Measurements from ENCODE around the gene LPIN1.

The LPIN1 gene, protein sequence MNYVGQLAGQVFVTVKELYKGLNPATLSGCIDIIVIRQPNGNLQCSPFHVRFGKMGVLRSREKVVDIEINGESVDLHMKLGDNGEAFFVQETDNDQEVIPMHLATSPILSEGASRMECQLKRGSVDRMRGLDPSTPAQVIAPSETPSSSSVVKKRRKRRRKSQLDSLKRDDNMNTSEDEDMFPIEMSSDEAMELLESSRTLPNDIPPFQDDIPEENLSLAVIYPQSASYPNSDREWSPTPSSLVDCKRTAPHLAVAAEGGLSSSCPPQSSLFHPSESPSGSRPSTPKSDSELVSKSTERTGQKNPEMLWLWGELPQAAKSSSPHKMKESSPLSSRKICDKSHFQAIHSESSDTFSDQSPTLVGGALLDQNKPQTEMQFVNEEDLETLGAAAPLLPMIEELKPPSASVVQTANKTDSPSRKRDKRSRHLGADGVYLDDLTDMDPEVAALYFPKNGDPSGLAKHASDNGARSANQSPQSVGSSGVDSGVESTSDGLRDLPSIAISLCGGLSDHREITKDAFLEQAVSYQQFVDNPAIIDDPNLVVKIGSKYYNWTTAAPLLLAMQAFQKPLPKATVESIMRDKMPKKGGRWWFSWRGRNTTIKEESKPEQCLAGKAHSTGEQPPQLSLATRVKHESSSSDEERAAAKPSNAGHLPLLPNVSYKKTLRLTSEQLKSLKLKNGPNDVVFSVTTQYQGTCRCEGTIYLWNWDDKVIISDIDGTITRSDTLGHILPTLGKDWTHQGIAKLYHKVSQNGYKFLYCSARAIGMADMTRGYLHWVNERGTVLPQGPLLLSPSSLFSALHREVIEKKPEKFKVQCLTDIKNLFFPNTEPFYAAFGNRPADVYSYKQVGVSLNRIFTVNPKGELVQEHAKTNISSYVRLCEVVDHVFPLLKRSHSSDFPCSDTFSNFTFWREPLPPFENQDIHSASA

DNA sequence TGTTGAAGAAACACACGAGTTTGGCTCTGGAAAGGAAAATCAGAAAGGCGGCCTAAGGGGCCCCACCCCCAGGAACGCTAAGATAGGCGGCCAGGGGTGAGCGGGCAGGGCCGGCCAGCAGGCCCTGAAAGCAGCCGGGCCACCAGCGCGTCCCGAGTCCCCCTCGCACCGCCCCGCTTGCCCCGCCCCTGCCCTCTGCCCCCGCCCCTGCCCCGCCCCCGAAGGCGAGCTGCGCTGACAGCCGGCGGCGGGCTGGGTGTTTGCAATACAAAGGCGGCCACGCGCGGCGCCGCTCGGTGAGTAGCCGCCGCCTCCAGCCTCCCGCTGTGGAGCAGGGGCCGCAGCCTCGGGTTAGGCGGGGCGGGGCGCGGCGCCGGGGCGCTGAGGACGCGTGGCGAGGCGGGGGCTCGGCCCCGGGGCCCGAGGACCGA, at the start of gene LPIN1:
TSS of gene LPIN1 (plus strand) at position 257 of the 431 bp plus-strand sequence. CDS start 18,910 bp downstream, outside the sequence.
- peak; percentile 73 for DNase-seq

DNA sequence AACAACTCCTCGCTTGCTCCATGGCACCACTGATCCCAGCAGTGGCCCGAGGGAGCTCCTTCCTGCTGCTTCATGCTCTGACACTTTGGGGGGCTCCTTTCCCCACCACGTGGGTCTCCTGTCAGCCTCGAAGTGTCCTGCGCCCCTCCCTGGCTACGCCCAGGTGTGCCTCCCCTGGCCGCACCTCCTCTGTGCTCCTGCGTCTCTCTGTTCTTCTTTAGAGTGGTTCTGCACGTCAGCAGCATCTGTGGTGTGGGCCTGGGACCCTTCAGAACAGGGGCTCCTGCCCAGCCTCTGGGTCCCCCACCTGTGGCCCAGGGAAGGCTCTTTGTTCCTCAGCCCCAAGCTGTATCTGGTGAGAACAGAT, 49.7 kb upstream of the LPIN1 start:
- DNase-seq: no peak

GRCh38 chr2:11697103-11697871, 49.1 kb upstream of the LPIN1 start:
- DNase-seq: no peak

DNA sequence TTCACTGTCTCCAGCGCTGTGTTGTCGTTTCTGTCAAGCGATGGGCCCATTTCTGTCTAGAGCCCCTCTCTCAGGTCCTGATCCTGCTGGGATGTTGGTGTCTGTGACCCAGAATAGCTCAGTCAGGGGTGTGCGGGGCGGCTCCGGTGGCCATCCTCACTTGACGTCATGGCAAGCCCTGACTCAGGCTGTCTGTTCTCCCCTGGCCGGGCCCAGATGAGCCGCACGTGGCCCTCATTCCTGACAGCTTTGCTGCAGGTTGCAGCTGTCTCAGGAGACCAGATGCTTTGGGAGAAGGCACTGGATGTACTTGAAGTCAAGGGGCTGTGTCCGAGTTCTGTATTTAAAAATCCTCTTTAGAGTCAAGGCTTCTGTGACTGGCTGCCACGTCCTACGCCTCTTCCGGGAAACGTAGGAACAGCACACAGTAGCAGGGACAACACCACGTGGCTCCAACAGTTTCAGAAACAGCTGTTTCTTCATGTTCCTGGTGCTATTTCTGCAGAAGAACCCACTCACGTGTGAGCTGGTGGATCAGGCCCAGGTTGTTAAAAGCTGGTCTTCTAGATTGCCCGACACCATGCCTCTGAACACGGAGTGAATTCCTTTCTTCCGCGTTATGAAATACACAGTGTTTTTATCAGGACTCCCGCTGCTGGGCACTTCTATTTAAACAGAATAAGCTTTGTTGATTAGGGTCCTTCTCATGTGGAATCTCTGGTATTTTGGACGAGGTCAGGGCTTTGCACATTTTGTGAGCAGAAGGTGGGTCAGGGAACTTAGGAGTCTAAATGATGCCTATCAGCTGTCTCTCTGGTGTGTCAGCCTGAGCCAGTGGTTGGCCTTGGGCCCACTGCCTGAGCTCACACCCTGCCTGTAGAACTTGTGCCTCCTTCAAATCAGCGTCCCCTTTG, 48.2 kb upstream of the LPIN1 start:
- DNase-seq: no peak

DNA sequence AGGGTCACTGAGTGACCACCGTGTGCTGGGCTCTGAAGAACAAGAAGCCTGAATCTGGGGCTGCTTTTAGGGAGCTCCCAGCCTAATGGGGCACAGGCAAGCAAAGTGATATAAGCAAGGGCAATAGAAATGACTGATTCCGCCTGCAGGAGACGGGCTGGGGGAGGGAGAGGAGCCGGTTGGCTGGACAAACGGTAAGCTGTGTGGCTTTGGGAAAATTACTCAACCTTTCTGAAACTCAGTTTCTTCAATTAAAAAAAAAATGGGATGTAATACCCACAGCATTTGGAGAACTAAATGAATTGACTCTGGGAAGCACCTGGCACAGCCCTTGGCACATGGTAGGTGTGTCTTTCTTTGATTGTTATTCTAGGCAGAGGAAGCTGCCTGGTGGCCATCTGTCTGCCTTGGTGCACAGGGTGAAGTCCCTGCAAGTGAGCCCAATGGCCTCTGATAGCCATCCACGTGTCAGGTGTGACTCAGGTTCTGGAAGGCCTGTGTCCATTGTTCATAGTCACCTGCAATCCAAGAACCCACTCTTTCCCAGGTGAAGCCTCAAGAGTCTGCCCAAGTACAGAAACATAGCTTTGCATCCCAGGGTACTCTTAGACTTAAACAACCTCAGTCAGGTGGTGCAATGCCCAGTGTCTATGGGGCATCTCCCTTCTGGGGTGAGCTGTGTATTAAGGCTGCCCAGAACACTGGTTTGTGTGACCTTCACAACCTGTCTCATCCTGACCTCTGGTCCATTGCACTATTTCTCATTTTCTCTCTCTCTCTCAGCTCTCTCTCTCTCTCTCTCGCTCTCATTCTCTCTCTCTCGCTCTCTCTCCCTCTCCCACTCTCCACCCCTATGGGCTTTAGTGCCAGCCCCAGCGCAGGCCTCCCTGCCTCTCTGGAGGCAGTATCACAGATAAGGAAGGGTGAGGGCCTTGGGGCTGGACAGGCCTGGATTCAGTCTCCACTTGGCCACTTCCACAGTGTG, 46.5 kb upstream of the LPIN1 start:
- DNase-seq: no peak

DNA sequence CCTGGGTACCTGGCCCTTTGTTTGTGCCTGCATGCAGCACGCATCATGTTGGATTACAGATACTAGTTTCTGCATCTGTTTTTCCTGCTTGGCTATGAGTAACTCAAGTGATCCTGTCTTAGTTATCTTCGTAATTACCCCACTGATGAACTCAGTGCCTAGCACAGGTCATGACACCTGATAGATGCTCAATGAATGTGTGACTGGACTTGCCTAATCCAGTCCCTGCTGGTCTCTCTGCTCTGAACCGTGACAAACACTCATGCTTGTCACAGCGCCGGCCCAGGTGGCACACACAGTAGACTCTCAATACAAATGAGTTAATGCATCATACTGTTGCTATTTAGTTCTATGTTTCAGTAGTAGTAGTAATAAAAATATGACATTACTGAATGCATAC, 45.2 kb upstream of the LPIN1 start:
- no peak for DNase-seq

GRCh38 chr2:11701751-11702301, 44.6 kb upstream of the LPIN1 start:
- DNase-seq: no peak

GRCh38 chr2:11702946-11703345, 43.5 kb upstream of the LPIN1 start:
- DNase-seq: no peak

DNA sequence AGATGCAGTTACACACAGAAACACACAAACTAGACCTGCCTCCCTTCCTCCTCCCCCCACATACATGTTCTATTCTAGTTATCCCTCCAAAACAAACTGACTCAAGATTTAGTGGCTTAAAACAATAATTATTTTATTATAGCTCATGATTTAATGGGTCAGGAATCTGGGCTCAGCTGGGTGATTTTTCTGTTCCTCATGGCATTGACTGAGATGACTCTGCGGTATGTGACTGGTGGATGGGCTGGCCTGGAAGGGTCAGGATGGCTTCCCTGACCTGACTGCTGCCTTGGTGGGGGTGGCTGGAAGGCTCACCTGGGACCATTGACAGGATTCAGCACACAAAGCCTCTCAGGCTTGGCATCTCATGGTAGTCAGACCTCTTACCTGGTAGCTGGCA, 42.7 kb upstream of the LPIN1 start:
- DNase-seq: no peak

- no peak for DNase-seq
These were observed 41.4 kb upstream of the LPIN1 start for GRCh38 chr2:11705063-11705462.

- DNase-seq: no peak
These were observed 40.7 kb upstream of the LPIN1 start for GRCh38 chr2:11705711-11706110.

DNA sequence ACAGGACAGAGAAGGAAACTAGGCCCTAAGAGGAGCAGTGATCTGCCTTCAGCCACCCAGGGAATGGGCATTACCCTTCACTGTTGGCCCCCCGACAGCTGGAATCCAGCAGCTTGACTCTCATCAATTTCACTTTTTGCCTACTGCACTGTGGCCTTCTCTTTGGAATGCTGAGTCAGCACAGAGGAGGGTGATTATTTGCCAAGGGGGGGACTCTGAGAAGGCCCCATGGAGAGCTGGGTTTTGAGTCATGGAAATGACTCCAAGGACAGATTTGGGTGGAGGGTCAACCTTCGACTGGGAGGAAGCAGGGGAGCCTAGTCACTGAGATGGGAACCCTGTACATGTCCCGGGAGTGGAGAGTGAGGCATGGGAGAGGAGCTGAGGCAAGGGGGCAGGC, 38.3 kb upstream of the LPIN1 start:
- no peak for DNase-seq

GRCh38 chr2:11709293-11709692, 37.1 kb upstream of the LPIN1 start:
- no peak for DNase-seq

DNA sequence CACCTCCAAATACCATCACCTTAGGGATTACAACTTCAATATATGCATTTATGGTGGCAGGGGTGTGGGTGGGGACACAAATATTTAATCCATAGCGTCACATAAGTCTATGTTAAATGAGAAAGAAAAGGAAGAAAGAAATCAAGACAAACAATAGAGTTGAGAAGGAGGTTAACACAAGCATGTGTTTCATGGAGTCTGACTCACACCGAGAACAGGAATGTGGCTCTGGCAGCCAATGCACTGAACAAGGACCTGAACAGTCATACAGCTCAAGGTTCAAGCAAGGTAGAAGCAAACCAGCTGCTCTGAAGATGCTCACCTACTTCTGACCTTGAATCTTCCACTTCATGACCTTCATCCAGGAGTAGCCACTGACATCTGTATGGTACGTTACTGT, 36.2 kb upstream of the LPIN1 start:
- no peak for DNase-seq

GRCh38 chr2:11710632-11711353, 35.6 kb upstream of the LPIN1 start:
- no peak for DNase-seq

GRCh38 chr2:11711354-11711716, 35.1 kb upstream of the LPIN1 start:
- DNase-seq: no peak

DNA sequence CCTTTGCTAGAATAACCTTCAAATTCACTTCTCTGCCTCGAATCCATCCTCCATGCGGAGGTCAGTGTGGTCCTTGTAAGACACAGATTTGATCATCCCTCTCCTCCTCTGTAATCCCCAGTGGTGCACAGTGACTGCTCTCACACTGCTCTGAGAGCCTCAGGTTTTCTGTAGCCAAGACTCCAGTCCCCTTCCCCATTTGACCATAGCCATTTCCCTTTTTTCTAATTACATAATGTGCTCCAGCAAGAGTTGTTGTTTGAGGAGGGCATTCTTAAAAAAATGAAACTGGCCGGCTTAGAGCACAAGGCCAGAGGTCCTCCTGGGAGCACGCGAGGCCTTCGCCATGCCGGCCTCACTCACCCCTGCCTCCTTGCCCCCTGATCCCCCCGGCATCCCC, 34.7 kb upstream of the LPIN1 start:
- no peak for DNase-seq

- no peak for DNase-seq
These were observed 33.6 kb upstream of the LPIN1 start for GRCh38 chr2:11712866-11713265.

GRCh38 chr2:11713815-11714214, 32.6 kb upstream of the LPIN1 start:
- no peak for DNase-seq
